Measurements from ENCODE around the gene EPHB1. TPM values are rescaled to one million over a fixed set of nuclear protein-coding genes. Genes with fewer than 3 reads are reported as not detected.

Gene EPHB1
- polyA plus RNA-seq (2012; rRNA removed): 0.84 and 1.2 TPM in 2 replicates
- 0.83 and 0.85 TPM in 2 replicates for polyA plus RNA-seq (2012; cell fraction: cytosol; rRNA removed)
- polyA plus RNA-seq (2012; cell fraction: nucleus; rRNA removed): 0.70 and 0.97 TPM in 2 replicates

DNA sequence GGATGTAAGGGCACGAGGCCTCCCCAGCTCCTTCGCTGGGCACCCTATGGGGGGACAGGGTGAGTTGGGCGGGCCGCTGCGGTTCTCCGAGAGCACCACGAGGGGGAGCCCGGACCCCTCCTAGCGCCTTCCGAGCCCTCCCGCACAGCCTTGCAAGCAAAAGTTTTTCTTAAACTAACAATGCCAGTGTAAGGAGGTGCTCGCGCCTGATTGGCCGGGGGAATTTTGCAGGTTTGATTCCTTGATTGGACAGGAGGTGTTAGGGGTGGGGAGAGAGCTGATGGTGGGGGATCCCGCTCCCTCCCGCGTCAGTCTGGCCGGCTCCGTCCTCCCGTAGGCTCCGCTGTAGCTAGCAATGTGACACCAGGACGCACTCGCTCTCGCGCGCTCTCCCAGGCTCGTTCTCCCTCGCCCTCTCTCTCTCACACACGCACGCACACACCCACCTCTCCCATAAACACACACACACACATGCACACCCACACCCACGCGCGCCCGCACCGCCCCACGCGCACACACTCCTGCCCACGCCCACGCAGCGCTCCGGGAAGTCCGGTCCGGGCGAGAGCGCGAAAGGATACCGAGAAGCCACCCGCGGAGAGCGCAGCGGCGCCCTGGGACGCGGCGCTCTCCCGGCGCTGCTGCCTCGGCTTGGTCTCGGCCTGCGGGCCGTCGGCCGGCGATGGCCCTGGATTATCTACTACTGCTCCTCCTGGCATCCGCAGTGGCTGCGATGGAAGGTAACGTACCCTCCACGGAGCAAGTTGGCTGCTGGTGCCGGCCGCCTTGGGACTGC is at the start of gene EPHB1:
Gene EPHB1, plus strand, starts transcription at position 311 of the 796 bp plus-strand sequence.
- Histone ChIP-seq H3K4me3 (ENCODE audit: low read depth in 2 of 2, low read length in 1 of 2) (peak within 1 kb of the TSS; percentile 52 to 83), H3K9me3 (no peaks in the 10 kb centered on the region), H3K79me2 (ENCODE audit: insufficient read depth) (0 out of 2 replicates have a peak, but pooled peaks cover 10% of the 10 kb centered on the region), H4K20me1 (ENCODE audit: insufficient read depth) (peaks cover 7% of the 10 kb centered on the region), H3K36me3 (replicated peaks in 1 of 2; ENCODE audit: control insufficient read depth in 1 of 2, insufficient read depth in 2 of 2, low read length in 1 of 2) (no peaks in the 10 kb centered on the region), H3K4me2 (peak within 1 kb of the TSS; percentile 96), H3K9me2 (no peaks in the 10 kb centered on the region), H3K27me3 (ENCODE audit: insufficient read depth) (no peaks in the 10 kb centered on the region; the same call in 1 of the 2 replicates), H3K9ac (peak within 1 kb of the TSS; percentile 41; the same call in 1 of the 2 replicates), H2AFZ (ENCODE audit: low read depth) (peak within 1 kb of the TSS; percentile 81), H3K27ac (ENCODE audit: low read depth in 2 of 2, low read length in 1 of 2) (no peak within 1 kb of the TSS), H3K4me1 (ENCODE audit: control insufficient read depth in 1 of 2, insufficient read depth in 2 of 2, low read depth in 1 of 2, low read length in 1 of 2) (peaks cover 0 to 8% of the 10 kb centered on the region in 2 experiments; a peak in 1 of 4 replicates), H3F3A (replicated peaks; ENCODE audit: insufficient read depth) (no peaks in the 10 kb centered on the region)
- ChIA-PET POLR2A (interaction anchor here (0.5 to 1.0 kb wide), 3 partner anchors 94 to 445 kb away, joined by 3 to 4 read pairs (median 3); no protein-coding TSS in a partner anchor), CTCF (interaction anchor here (0.5 to 8.1 kb wide), 82 partner anchors 9 to 1249 kb away, joined by 3 to 103 read pairs (median 4); partner anchors contain the start of gene KY)
- TF ChIP-seq RAD21 (IDR thresholded peaks at IDR 0.05; ENCODE audit: low read length): peak; percentile 89
- TF ChIP-seq EZH2phosphoT487 (IDR thresholded peaks at IDR 0.05; ENCODE audit: borderline replicate concordance, low read depth): no peak
- peak; percentile 35; the same call in 1 of the 2 replicates for TF ChIP-seq RCOR1 (IDR thresholded peaks at IDR 0.05; ENCODE audit: low read length)
- TF ChIP-seq SMC3 (IDR thresholded peaks at IDR 0.05; ENCODE audit: low read depth, low read length): peak; percentile 92
- no peak for TF ChIP-seq NFIC (IDR thresholded peaks at IDR 0.05; ENCODE audit: borderline replicate concordance)
- TF ChIP-seq, protein P1, sequence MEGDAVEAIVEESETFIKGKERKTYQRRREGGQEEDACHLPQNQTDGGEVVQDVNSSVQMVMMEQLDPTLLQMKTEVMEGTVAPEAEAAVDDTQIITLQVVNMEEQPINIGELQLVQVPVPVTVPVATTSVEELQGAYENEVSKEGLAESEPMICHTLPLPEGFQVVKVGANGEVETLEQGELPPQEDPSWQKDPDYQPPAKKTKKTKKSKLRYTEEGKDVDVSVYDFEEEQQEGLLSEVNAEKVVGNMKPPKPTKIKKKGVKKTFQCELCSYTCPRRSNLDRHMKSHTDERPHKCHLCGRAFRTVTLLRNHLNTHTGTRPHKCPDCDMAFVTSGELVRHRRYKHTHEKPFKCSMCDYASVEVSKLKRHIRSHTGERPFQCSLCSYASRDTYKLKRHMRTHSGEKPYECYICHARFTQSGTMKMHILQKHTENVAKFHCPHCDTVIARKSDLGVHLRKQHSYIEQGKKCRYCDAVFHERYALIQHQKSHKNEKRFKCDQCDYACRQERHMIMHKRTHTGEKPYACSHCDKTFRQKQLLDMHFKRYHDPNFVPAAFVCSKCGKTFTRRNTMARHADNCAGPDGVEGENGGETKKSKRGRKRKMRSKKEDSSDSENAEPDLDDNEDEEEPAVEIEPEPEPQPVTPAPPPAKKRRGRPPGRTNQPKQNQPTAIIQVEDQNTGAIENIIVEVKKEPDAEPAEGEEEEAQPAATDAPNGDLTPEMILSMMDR (IDR thresholded peaks at IDR 0.05): peak; percentile 96
- TF ChIP-seq, protein P2, sequence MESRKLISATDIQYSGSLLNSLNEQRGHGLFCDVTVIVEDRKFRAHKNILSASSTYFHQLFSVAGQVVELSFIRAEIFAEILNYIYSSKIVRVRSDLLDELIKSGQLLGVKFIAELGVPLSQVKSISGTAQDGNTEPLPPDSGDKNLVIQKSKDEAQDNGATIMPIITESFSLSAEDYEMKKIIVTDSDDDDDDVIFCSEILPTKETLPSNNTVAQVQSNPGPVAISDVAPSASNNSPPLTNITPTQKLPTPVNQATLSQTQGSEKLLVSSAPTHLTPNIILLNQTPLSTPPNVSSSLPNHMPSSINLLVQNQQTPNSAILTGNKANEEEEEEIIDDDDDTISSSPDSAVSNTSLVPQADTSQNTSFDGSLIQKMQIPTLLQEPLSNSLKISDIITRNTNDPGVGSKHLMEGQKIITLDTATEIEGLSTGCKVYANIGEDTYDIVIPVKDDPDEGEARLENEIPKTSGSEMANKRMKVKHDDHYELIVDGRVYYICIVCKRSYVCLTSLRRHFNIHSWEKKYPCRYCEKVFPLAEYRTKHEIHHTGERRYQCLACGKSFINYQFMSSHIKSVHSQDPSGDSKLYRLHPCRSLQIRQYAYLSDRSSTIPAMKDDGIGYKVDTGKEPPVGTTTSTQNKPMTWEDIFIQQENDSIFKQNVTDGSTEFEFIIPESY (IDR thresholded peaks at IDR 0.05; ENCODE audit: borderline replicate concordance, low read depth): peak; percentile 35; the same call in 1 of the 2 replicates
- TF ChIP-seq TCF12 (IDR thresholded peaks at IDR 0.05): no peak
- 0% methylated on average over 18 of the region's 70 CpGs for WGBS (ENCODE audit: low lambda C conversion rate)
- DNase-seq: peak; percentile 87

DNA sequence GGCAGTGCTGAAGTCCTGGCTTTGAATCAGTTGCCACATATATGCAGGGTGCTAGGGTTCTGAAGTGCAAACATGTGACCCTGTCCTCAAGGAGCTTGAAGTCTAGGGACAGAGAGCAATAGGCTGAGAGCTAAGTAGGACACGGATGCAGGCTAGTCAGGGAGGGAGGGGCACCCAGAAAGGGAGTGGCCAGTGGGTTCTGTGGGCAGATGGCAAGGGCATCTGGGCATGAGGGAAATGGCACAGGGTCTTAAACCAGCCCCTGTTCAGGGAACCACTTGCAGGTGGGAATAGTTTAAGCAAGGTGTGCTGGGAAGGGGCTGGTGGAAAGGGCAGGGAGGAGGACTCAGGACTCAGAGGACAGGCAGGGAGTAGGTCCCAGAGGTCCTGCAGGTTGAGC is 46.4 kb upstream of the EPHB1 start:
- H3F3A ChIP-seq (replicated peaks; ENCODE audit: insufficient read depth): no peaks in the 10 kb centered on the region
- H3K4me1 ChIP-seq (ENCODE audit: control insufficient read depth in 1 of 2, insufficient read depth in 2 of 2, low read depth in 1 of 2, low read length in 1 of 2): peaks cover 0 to 16% of the 10 kb centered on the region in 2 experiments; a peak in 2 of 4 replicates
- H4K20me1 ChIP-seq (ENCODE audit: insufficient read depth): no peaks in the 10 kb centered on the region
- no peak overlapping the region for H2AFZ ChIP-seq (ENCODE audit: low read depth)
- no peak overlapping the region for H3K9ac ChIP-seq
- DNase-seq: no peak
- no peak overlapping the region for H3K27ac ChIP-seq (ENCODE audit: low read depth in 2 of 2, low read length in 1 of 2)
- H3K4me3 ChIP-seq (ENCODE audit: low read depth in 2 of 2, low read length in 1 of 2): no peak overlapping the region
- H3K36me3 ChIP-seq (replicated peaks in 1 of 2; ENCODE audit: control insufficient read depth in 1 of 2, insufficient read depth in 2 of 2, low read length in 1 of 2): no peaks in the 10 kb centered on the region
- TF ChIP-seq RCOR1 (IDR thresholded peaks at IDR 0.05; ENCODE audit: low read length) (no peak), NRF1 (IDR thresholded peaks at IDR 0.05; ENCODE audit: low read depth, low read length) (no peak), SIN3A (IDR thresholded peaks at IDR 0.05; ENCODE audit: borderline replicate concordance, low read depth, low read length) (no peak), JUND (IDR thresholded peaks at IDR 0.05) (no peak), POLR2AphosphoS5 (IDR thresholded peaks at IDR 0.05; ENCODE audit: low read depth, low read length) (no peak), GABPA (IDR thresholded peaks at IDR 0.05; ENCODE audit: low read depth) (no peak), SMC3 (IDR thresholded peaks at IDR 0.05; ENCODE audit: low read depth, low read length) (no peak), RAD21 (IDR thresholded peaks at IDR 0.05; ENCODE audit: low read length) (no peak)
- TF ChIP-seq, protein P2 (IDR thresholded peaks at IDR 0.05; ENCODE audit: borderline replicate concordance, low read depth): no peak
- 73% methylated on average over 1 of the region's 1 CpG for WGBS (ENCODE audit: low lambda C conversion rate)
- ChIA-PET CTCF (interaction anchor here (2.1 kb wide), 1 partner anchor 147 kb away, joined by 8 read pairs; no protein-coding TSS in a partner anchor), POLR2A (no interaction called here)
- H3K9me3 ChIP-seq: no peaks in the 10 kb centered on the region
- no peaks in the 10 kb centered on the region for H3K79me2 ChIP-seq (ENCODE audit: insufficient read depth)
- H3K9me2 ChIP-seq: no peaks in the 10 kb centered on the region
- no peak overlapping the region for H3K4me2 ChIP-seq
- no peaks in the 10 kb centered on the region for H3K27me3 ChIP-seq (ENCODE audit: insufficient read depth)
